ENCODE measurements around the gene UNC79.

Gene UNC79

GRCh38 chr14:93757206-93757605 is 326.5 kb downstream of the UNC79 start:
- DNase-seq: no peak
